ENCODE data around the gene KIAA1217. TPM values are rescaled to one million over a fixed set of nuclear protein-coding genes. Genes with fewer than 3 reads are reported as not detected.
A peak's percentile ranks its signal among the peaks of the same experiment; 100 is the strongest.

Gene KIAA1217
- total and polyA plus RNA-seq, 12 donors, result 6.9 to 49.5 (median 38.4) TPM

- Histone ChIP-seq H3K4me3 (no peak overlapping the region), H3K9me3 (no peaks in the 10 kb centered on the region), H3K27ac (peak overlapping the region in 1 of 10 donors; percentile 62), H3K4me1 (peaks cover 11 to 62% (median 34%) of the 10 kb centered on the region in 9 donors), H3K36me3 (no peaks in the 10 kb centered on the region), H3K27me3 (no peaks in the 10 kb centered on the region)
- TF ChIP-seq CTCF (IDR thresholded peaks at IDR 0.05), result peak in 2 of 9 donors; percentile 11 to 20
- no peak for ATAC-seq
- no peak for DNase-seq
- WGBS, 2 donors, result 52 to 59% methylated on average over 5 of the region's 5 CpGs
- intact Hi-C loops (cut with DNase I), result no loop called here
Measured at GRCh38 chr10:24310104-24310503, 101.2 kb downstream of the KIAA1217 start.

- Histone ChIP-seq H3K27ac (no peak overlapping the region), H3K27me3 (no peaks in the 10 kb centered on the region), H3K4me1 (peaks cover 8 to 49% (median 19%) of the 10 kb centered on the region in 9 donors), H3K4me3 (no peak overlapping the region), H3K36me3 (no peaks in the 10 kb centered on the region), H3K9me3 (no peaks in the 10 kb centered on the region)
- DNase-seq, result no peak
- peak in 1 of 8 donors; percentile 18 for ATAC-seq
- intact Hi-C loops (cut with DNase I), result no loop called here
- 51 to 58% methylated on average over 6 of the region's 6 CpGs for WGBS, 2 donors
- TF ChIP-seq CTCF (IDR thresholded peaks at IDR 0.05), result no peak
Measured at GRCh38 chr10:24311888-24312287, 103.0 kb downstream of the KIAA1217 start.

GRCh38 chr10:24313283-24313682, 104.3 kb downstream of the KIAA1217 start:
- Histone ChIP-seq H3K36me3 (no peaks in the 10 kb centered on the region), H3K4me3 (no peak overlapping the region), H3K4me1 (peaks cover 0 to 35% (median 7%) of the 10 kb centered on the region in 9 donors), H3K27ac (no peak overlapping the region), H3K9me3 (no peaks in the 10 kb centered on the region), H3K27me3 (no peaks in the 10 kb centered on the region)
- intact Hi-C loops (cut with DNase I), result no loop called here
- DNase-seq (no peak), ATAC-seq (peak in 5 of 8 donors; percentile 27 to 87 (median 65))
- 81 to 86% methylated on average over 10 of the region's 10 CpGs for WGBS, 2 donors
- TF ChIP-seq CTCF (IDR thresholded peaks at IDR 0.05), result no peak

- peak in 2 of 8 donors; percentile 28 to 43 for ATAC-seq
- H3K4me1 ChIP-seq, result peaks cover 0 to 17% (median 1%) of the 10 kb centered on the region in 9 donors
- no peaks in the 10 kb centered on the region for H3K36me3 ChIP-seq
- no peaks in the 10 kb centered on the region for H3K27me3 ChIP-seq
- H3K27ac ChIP-seq, result no peak overlapping the region
- H3K4me3 ChIP-seq, result no peak overlapping the region
- intact Hi-C loops (cut with DNase I), result no loop called here
- TF ChIP-seq CTCF (IDR thresholded peaks at IDR 0.05), result no peak
- DNase-seq, result no peak
- no peaks in the 10 kb centered on the region for H3K9me3 ChIP-seq
- 61 to 68% methylated on average over 7 of the region's 7 CpGs for WGBS, 2 donors
Measured at GRCh38 chr10:24315211-24315610, 106.3 kb downstream of the KIAA1217 start.

Measured in heart right ventricle (tissue), 16 donors.